Fibroblast of the conjunctiva (primary cell): ENCODE measurements around the gene LYST.
"Not testable (repeated sequence)": the region's sequence is repeated elsewhere in the genome, so short reads cannot be mapped to it uniquely, and the experiment has no call there.

Source experiments
- DNase-seq: peaks from one replicate; pipeline ENCODE4 v3.0.0-alpha.2; 2010; ENCODE audit warnings: low read depth

Gene LYST

GRCh38 chr1:235866205-235866912 is at the start of gene LYST:
Gene LYST (minus strand): TSS chr1:235866906. CDS start chr1:235830417, 36,489 bp downstream.
- DNase-seq = peak; percentile 17

GRCh38 chr1:235915489-235915888 is 48.8 kb upstream of the LYST start:
- not testable (repeated sequence) for DNase-seq

- no peak for DNase-seq
These were observed 46.6 kb upstream of the LYST start for GRCh38 chr1:235913311-235913710.

GRCh38 chr1:235911876-235912275 is 45.2 kb upstream of the LYST start:
- DNase-seq = no peak

- no peak for DNase-seq
These were observed 44.6 kb upstream of the LYST start for GRCh38 chr1:235911300-235911662.

GRCh38 chr1:235910357-235911299 is 43.9 kb upstream of the LYST start:
- peak; percentile 84 for DNase-seq

- peak; percentile 69 for DNase-seq
These were observed 42.2 kb upstream of the LYST start for GRCh38 chr1:235908742-235909520.

GRCh38 chr1:235907897-235908240 is 41.2 kb upstream of the LYST start:
- DNase-seq = no peak

GRCh38 chr1:235907187-235907896 is 40.6 kb upstream of the LYST start:
- DNase-seq = no peak

- DNase-seq = no peak
These were observed 39.7 kb upstream of the LYST start for GRCh38 chr1:235906436-235906835.

- DNase-seq = not testable (repeated sequence)
These were observed 37.1 kb upstream of the LYST start for GRCh38 chr1:235903809-235904208.

GRCh38 chr1:235902677-235903542 is 36.2 kb upstream of the LYST start:
- peak; percentile 61 for DNase-seq

- no peak for DNase-seq
These were observed 34.8 kb upstream of the LYST start for GRCh38 chr1:235901461-235901860.

GRCh38 chr1:235898126-235898525 is 31.4 kb upstream of the LYST start:
- DNase-seq = no peak

GRCh38 chr1:235893840-235894239 is 27.1 kb upstream of the LYST start:
- DNase-seq = no peak

GRCh38 chr1:235892734-235893413 is 26.2 kb upstream of the LYST start:
- DNase-seq = no peak

- no peak for DNase-seq
These were observed 25.5 kb upstream of the LYST start for GRCh38 chr1:235892202-235892601.

GRCh38 chr1:235888119-235888643 is 21.5 kb upstream of the LYST start:
- DNase-seq = no peak

- DNase-seq = no peak
These were observed 21.0 kb upstream of the LYST start for GRCh38 chr1:235887676-235888075.

- no peak for DNase-seq
These were observed 19.1 kb upstream of the LYST start for GRCh38 chr1:235885655-235886262.
